NCI-H69 (cell line): ENCODE data around the gene ITIH4.
A peak's percentile ranks its signal among the peaks of the same experiment; 100 is the strongest.

Experiments used
- DNase-seq: peaks from one replicate; lab custom pipeline; 2025; lab: John Stamatoyannopoulos, UW

ITIH4 gene

GRCh38 chr3:52798376-52798977, 32.0 kb downstream of the ITIH4 start:
- DNase-seq: no peak

- DNase-seq: no peak
These were observed 34.1 kb downstream of the ITIH4 start for GRCh38 chr3:52796411-52796810.

DNA sequence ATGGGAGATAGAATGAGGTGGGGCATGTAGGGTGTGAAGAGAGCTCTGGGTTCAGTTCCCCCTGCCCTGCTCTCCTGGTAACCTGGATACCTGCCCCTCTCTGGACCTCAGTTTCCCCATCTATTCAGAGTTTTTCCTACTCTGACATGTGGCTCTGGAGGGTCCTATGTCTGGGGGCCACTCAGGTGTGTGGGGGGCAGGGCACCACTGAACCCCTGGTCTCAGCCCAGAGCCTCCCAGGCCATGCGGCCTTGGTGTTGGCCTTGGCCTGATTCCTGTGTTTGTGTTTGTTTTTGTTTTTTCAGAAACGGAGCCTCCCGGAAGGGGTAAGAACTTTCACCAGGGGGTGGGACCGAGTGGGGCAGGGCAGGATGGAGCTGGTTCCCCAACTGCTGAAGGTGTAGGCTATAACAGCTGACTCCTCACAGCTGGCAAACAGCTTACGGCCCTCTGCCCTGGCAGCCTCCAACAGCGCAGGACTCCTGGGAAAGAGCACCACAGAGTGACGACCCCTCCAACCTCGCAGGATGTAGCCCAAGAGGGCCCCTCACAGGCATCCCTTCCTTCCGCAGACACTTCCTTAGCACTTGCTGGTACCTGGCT, 35.1 kb downstream of the ITIH4 start:
- no peak for DNase-seq

DNA sequence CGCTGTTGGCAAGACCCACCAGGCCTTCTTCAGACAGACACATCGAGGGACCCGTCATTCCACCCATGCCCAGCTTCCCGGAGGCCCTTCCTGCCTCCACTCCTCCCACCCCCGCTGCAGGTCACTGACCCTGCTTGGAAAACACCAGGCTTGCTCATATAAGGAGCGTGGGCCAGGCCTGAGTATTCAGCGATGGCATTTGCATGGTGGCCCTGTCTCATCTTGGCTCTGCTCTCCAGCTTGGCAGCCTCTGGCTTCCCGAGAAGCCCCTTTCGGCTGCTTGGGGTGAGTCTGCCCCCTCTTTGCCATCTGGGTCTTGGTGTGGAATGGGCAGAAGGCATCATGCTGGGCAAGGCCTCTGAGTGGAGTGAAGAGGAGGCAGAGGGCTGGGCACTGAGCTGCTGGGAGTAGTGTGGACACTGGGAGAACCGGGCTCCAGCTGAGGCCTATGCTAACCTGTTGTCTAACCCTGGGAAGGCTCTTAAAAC, 35.8 kb downstream of the ITIH4 start, which contains the start of gene ITIH3:
ITIH3 (plus strand) TSS at position 185 of the 488 bp plus-strand sequence; CDS start at position 193, 8 bp downstream.
- DNase-seq: no peak

DNA sequence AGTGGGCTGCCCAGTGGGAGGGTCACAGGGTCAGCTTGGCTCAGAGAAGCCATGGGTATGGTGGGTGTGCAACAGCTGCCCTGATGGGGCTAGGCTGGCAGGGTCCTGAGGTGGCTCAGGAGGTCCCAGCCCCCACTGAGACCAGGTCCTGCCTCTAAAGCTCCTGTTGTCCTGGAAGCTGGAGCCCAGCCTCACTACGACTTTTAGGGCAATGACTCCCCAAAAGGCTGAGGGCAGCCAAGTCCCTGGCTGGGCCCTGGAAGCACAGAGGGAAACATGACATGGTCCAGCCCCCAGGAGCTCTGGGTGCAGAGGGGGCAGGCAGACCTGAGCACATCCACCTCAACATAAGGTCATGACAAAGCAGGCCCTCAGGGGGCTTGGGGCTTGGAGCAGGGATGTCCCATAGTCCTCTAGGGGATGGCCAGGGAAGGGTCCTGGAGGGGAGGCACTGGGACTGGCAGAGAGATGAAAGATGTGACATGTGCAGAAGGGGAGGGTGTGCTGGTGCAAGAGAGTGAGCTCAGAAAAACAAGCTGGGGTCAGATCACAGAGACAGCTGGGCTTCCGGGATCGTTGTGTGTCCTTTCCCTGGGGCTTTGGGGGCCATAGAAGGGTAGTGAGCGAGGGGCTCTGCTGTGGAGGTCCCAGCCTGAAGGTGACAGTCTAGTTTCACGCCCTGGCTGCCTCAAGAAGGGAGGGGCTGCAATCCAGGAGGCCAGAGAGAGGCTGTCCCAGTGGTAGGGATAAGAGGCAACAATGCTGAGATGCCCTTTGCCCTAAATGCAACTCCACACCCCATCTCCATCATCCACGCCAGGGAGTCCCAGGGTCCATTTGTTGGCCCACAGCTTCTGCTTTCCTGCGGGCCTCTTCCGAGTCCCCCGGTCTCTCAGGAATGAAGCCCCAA, 36.5 kb downstream of the ITIH4 start:
- DNase-seq: no peak

- peak; percentile 50 for DNase-seq
These were observed 37.3 kb downstream of the ITIH4 start for GRCh38 chr3:52792961-52793695.

GRCh38 chr3:52792413-52792812, 38.1 kb downstream of the ITIH4 start:
- DNase-seq: no peak

- no peak for DNase-seq
These were observed 38.5 kb downstream of the ITIH4 start for GRCh38 chr3:52791928-52792327.

DNA sequence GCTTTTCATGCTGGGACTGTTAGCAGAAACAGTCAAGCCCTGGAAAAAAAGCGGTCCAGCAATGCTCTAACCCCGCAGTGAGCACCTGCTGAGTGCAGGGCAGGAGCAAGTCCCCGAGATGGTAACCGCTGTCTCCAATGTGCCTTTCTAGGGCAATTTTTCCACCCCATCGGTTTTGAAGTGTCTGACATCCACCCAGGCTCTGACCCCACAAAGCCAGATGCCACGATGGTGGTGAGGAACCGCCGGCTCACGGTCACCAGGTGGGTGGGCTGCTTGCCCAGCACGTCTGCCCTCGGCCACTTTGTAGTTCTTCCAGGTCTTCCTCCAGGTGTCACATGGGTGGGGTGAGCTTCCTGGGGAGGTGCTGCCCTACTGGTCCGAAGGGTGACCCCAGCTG, 39.1 kb downstream of the ITIH4 start:
- DNase-seq: no peak

GRCh38 chr3:52790741-52791140, 39.7 kb downstream of the ITIH4 start:
- DNase-seq: no peak

- no peak for DNase-seq
These were observed 40.1 kb downstream of the ITIH4 start for GRCh38 chr3:52790337-52790736.

- DNase-seq: no peak
These were observed 40.8 kb downstream of the ITIH4 start for GRCh38 chr3:52789746-52790040.

GRCh38 chr3:52788890-52789745, 41.4 kb downstream of the ITIH4 start:
- DNase-seq: no peak

DNA sequence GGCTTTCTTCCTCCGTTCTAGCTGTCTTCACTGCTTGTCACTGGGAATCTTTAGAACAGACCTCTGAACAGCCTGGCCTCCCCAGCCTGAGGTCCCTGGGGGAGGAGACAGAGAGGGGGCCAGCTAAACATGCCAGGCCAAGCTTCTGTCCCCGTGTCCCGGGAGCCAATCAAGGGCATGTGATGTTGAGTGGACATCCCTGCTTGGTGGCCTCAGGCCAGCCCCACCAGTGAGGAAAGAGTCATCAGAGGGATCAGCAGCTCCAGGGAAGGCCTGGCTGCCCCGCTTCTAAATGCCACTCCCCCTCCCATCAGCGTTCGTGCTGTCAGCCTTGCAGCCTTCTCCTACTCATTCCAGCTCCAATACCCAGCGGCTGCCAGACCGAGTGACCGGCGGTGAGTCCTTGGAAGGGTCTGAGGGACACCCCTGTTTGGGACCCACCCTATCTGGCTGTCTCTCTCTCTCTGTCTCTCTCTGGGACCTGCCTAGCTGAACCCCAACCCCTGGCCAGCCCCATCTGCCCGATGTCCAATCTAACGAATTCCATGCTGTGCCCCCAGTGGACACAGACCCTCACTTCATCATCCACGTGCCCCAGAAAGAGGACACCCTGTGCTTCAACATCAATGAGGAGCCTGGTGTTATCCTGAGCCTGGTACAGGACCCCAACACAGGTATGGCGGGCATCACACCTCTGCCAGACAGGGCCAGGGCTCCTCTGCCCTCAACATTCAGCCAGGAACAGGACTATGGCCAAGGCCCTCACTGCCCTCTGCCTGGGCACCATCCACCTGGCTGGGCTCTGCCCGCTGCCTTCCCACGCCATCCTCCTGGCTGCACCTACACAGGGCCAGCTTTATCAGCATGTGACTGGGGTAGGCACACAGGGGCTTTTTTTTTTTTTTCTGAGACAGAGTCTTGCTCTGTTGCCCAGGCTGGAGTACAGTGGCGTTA, 42.5 kb downstream of the ITIH4 start:
- DNase-seq: no peak

GRCh38 chr3:52787246-52787645, 43.2 kb downstream of the ITIH4 start:
- DNase-seq: no peak

DNA sequence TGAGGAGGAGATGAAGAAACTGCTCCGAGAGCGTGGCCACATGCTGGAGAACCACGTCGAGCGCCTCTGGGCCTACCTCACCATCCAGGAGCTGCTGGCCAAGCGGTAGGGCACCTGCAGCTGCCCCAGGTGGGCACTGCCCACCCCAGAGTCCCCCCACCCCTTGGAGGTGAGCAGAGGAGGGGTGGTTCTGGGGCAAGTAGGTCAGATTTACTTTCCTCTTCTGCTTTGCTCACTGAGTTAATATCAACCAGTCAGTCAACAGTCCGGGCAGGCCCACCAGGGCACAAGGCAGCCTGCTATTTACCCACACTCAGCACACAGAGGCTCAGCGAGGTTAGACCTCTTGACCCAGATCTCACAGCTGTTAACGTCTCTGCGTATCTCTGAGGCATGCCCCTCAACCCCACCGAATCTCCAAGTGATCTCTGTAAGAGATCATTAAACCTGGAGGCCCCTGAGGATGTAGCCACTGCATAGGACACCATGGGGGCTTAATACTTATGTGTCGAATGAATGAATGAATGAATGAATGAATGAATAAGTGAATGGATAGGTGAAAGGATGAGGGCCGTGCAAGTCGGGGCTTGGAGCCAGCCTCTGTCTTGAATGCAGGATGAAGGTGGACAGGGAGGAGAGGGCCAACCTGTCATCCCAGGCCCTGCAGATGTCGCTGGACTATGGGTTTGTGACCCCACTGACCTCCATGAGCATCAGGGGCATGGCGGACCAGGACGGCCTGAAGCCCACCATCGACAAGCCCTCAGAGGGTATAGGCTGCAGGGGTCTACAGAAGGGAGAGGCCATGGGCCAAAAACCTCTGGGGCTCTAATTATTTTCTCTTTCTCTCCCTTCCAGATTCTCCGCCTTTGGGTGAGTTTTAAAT, 43.9 kb downstream of the ITIH4 start:
- no peak for DNase-seq

DNA sequence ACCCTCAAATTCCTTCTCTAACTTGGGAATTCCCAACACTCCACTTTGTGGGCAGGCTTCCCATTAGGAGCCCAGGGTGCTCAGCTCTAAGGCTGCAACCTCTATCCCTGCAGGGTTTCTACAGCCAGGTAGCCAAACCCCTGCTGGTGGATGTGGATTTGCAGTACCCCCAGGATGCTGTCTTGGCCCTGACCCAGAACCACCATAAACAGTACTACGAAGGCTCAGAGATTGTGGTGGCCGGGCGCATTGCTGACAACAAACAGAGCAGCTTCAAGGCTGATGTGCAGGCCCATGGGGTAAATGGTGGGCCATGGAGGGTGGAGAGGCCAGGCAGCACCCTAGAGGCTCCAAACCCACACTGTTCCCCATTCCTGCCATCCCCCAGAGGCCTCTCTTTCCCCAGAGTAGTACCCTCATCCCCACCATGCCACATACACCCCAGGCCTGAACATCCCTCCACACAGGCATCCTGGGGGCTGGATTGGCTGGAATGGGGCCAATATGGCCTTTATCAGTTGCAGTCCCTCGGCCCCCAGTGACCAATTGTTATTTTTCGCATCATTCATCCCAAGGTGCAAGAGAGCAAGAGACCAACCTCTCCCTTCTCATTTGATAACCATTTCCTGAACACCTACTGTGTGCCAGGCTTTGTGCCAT, 45.4 kb downstream of the ITIH4 start:
- no peak for DNase-seq

DNA sequence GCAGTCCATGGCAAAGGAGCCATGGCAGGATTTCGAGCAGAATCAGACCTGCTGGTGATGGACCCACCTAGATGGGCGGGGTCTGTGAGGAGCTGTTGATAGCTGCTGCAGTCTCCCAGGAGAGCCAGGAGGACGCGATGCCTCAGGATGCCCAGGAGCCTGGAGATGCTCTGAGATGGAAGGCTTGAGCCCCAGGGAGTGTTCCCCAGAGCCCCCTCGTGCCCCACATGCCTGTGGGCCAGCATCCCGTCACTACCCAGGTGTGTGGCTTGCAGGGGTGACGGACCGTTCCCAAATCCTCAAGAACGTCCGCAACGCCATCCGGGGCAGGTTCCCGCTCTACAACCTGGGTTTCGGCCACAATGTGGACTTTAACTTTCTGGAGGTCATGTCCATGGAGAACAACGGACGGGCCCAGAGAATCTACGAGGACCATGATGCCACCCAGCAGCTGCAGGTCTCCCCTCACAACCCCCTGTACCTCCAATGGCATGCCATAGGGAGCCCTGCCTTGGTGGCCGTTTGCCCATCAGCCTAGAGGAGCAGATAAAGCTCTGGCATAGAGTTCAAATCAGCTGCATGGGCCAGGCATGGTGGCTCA, 46.4 kb downstream of the ITIH4 start:
- DNase-seq: no peak
